Measurements from ENCODE around the gene LMO2.

LMO2 gene

GRCh38 chr11:33819278-33820035 is 72.4 kb downstream of the LMO2 start:
- no peak for DNase-seq (ENCODE audit: low spot score)

All from pons (tissue), 1 donor.